Stimulated activated CD8-positive, alpha-beta memory T cell treated with anti-CD3 and anti-CD28 coated beads, Interleukin-15, amount 100 ng/mL, for 24 hours (primary cell): ENCODE data around the gene GULP1.
"Not testable (repeated sequence)": the region's sequence is repeated elsewhere in the genome, so short reads cannot be mapped to it uniquely, and the experiment has no call there.

Experiments used
- DNase-seq: peaks from one replicate; pipeline ENCODE4 v3.0.0-alpha.2; 2020; ENCODE audit warnings: low read depth

Gene GULP1, protein sequence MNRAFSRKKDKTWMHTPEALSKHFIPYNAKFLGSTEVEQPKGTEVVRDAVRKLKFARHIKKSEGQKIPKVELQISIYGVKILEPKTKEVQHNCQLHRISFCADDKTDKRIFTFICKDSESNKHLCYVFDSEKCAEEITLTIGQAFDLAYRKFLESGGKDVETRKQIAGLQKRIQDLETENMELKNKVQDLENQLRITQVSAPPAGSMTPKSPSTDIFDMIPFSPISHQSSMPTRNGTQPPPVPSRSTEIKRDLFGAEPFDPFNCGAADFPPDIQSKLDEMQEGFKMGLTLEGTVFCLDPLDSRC

DNA sequence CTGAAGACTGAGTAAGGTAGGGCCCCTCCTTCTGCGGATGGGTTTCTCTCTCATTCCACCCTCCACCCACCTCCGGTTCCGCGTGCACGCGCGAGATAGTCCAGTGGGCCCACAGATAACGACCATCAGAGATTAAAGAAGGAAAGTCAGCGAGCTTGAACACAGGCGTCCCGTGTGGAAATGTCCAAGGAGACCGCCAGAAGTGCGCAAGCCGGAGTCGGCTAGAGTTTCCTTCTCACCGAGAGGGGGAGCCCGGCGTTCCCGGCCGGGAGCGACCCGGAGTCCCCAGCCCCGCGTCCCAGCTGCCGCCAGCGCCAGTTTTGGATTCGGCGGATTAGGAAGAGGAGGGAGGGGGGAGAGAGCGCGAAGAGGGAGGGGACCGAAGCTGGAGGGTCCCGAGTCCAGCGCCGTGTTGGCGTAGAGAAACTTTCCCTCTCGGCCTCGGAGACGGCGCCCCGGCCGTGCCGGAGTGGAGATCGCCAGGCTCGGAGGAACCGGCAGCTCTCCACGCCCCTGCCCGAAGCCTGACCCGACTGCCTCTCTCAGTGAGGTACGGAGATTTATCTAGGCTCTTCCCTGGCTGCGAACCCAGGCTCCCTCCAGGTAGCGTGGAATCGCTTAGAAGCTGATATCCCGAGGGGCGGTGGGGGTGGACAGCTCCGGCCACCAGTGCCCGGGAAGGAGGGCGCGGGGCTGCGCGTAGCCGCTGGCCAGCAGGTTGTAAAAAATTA, at the start of gene GULP1:
TSS of gene GULP1 (plus strand) at position 258 of the 731 bp plus-strand sequence. CDS start 185,829 bp downstream, outside the sequence.
- no peak for DNase-seq

DNA sequence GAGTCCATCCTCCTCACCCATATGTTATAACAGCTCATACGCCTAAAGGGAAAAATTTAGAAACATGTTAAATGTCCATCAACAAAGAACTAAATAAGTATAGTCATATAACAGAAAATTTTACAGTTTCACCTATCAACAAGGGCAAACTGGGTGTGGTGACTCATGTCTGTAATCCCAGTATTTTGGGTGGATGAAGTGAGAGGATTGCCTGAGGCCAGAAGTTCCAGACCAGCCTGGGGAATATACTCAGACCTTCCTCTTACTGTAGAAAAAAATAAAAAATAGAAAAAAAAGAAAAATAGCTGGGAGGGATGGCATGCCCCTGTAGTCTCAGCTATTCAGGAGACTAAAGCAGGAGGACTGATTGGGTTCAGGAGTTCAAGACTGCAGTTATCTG, 48.3 kb upstream of the GULP1 start:
- DNase-seq = no peak

DNA sequence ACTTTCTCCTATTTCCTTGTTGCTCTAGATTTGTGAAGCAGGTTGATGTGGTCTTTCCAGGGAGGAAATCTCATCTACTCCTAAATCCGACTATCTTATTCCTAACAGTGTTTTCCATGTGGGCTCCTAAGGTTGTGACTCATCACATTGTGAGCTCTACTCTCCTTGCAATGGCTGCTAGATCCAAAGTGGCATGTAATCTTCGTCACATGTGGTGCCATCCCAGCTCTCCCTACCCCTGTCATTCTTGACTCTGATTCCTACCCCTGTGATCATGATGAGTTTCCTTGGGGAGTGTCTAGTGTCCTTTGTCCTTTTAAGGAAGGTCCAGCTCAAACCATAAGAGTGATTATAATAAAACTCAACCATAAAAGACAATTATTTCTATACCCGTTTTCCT, 47.3 kb upstream of the GULP1 start:
- no peak for DNase-seq

DNA sequence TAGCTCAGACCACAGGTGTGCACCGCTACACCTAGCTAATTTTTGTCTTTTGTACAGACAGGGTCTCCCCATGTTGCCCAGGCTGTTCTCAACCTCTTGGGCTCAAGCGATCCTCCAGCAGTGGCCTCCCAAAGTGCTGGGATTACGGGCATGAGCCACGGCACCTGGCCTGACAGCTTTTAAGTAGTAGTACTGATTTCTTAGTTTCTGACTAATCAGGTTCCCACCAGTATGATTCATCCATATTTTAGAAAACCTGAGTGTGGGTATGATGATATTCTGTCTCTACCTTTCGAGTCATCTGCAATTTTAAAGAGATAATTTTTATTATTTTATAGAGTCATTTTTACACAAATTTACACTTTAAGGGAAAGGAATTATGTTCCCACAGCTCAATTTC, 46.4 kb upstream of the GULP1 start:
- no peak for DNase-seq

DNA sequence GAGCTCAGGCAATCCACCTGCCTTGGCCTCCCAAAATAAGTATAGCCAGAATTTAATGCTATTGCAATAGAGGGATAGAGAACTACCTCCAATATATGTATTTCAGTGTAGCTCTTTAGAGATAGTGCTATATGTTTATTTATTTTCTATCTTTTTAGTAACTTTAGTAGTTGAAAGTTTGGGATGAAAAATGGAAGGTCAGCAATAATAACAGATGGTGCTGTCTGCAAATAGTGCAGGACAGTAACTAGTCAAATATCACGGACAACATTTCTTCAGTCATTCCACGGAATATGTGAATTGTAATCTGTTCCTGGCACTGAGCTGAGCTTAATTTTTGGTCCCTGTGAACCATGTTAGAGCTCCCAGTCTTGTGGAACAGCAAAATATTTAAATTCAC, 43.2 kb upstream of the GULP1 start:
- no peak for DNase-seq

DNA sequence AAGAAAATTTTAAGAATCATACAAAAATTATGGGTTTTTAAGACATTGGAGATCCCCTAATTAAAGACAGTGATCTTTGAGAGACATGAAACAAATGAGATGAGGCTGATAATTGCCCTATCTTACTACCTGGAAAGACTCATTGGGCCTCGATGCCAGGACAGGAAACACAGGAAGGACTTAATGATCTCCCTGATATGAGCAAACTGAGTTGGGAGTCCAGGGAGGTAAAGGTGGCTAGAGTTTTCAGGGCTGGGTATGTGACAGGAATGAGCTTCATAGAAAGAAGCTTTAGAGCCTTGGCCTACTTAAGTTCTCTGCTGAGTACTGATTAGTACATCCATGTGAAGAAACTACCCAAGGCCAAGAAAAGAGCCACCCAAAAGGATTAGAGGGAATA, 40.6 kb upstream of the GULP1 start:
- DNase-seq = no peak

DNA sequence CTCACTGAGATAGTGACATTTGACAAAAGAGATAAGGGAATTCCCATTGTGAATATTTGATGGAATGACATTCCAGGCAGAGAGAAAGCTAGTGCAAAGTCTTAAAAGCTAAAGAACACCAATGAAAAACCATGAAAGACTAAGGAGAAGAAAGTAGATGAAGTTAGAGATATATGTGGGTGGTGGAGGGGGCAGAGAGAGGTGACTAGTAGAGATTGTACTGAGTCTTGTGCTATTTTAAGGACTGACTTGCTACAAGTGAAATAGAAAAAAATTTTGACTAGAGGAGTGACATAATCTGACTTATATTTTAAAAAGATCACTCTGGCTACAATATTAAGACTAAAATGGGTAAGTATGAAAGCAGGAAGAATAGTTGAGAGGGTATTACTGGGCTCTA, 35.3 kb upstream of the GULP1 start:
- DNase-seq = no peak

DNA sequence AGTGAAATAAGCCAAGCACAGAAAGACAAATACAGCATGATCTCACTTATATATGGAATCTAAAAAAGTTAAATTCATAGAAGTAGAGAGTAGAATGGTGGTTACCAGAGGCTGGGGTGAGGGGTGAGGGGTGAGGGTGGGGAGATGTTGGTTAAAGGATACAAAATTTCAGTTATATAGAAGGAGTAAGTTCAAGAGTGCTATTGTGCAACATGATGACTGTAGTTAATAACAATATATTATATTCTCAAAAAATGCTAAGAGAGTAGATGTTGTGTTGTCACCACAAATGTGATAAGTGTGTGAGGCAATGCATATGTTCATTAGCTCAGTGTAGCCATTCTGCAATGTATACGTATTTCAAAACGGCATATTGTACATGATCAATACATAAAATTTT, 26.4 kb upstream of the GULP1 start:
- no peak for DNase-seq

DNA sequence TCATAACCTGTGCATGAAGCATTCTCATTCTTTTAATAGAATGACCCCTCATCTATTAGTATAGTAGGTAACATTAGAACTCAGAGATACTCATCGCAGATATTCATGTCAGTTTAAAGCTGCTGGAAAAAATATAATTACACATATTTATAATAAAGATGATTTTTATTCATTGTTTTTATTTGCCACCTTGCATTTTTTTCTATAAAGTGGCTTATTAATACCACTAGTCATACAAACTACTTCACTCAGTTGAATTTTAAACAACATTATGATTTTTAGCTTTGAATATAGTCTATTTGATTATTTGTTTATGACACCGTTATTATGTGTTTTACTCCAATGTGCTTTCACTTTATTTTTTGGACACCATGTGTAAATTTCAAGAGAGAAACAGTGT, 23.9 kb upstream of the GULP1 start:
- DNase-seq = no peak

DNA sequence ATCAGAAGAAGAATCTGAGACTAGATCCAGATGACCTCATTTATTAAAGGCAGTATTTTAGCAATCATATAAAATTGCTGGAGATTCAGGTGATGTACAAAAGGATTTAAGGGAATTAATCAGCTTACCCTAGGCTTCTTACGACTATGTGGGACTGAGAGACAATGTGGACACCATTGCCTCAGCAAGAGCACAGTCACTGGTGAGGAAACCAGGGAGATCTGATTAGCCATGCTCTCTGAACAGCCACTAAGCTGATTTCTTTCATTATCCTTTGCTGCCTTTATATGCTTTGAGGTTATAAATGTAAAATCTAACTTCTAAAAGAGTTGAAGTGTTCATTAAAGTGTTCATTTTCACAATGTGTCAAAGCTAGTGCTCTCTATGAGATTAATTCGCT, 22.7 kb upstream of the GULP1 start:
- no peak for DNase-seq

DNA sequence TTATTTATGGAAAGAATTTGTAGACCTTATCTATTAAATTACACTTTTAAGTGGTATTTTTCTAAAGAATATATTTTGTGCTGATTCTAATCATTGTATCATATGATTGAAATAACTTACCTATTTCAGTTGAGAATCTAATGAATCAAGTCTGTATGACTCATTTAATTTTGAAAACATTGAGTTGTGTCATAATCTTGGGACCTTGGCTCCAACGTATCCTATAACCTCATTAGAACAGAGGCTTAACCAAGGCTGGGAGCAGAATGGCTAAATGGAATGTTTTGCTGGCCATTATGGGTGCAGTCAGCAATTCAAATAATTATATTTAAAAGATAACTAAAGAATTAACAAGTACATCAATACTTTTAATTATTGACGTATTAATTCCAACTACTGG, 19.6 kb upstream of the GULP1 start:
- DNase-seq = no peak

DNA sequence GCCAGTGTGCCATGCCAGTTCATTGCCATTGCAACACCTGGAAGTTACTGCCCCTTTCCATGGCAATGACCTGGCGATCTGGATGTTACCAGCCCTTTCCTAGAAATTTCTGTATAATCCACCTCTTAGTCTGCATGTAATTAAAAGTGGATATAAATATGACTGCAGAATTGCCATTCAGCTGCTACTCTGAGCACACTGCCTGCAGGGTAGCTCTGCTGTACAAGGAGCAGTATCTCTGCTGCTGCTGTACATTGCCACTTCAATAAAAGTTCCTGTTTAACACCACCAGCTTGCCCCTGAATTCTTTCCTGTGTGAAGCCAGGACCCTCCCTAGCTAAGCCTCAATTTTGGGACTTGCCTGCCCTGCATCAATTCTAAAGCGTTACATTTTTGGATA, 17.4 kb upstream of the GULP1 start:
- DNase-seq = no peak

DNA sequence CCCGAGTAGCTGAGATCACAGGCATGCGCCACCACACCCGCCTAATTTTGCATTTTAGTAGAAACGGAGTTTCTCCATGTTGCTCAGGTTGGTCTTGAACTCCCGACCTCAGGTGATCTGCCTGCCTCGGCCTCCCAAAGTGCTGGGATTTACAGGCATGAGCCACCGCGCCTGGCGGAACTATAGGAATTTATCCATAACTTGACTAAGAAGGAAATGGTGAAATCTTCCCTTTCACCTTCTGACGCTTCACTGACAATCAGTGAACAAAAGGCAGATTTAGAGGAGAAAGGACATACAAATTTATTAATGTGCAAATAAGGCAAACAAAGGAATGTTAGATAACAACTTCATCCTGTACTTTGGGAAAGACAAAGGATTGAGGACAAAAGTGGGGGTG, 15.4 kb upstream of the GULP1 start:
- no peak for DNase-seq

DNA sequence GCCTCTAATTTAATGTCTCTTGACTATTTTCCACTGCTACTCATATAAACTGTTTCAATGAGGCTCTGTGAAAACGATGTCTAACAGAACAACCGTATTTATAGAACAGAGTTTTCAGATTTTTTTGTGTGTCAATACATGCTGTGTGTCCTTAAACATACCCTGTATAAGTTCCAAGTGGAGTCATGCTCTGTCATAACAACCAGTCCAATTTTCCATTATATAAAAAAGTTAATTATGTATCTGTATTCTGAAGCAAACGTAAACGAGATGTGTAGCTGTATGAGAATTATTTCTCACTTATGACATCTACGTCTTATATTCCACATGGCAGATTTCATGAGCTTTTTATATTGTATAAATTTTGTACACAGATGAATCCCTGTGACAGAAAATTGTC, 13.9 kb upstream of the GULP1 start:
- no peak for DNase-seq

DNA sequence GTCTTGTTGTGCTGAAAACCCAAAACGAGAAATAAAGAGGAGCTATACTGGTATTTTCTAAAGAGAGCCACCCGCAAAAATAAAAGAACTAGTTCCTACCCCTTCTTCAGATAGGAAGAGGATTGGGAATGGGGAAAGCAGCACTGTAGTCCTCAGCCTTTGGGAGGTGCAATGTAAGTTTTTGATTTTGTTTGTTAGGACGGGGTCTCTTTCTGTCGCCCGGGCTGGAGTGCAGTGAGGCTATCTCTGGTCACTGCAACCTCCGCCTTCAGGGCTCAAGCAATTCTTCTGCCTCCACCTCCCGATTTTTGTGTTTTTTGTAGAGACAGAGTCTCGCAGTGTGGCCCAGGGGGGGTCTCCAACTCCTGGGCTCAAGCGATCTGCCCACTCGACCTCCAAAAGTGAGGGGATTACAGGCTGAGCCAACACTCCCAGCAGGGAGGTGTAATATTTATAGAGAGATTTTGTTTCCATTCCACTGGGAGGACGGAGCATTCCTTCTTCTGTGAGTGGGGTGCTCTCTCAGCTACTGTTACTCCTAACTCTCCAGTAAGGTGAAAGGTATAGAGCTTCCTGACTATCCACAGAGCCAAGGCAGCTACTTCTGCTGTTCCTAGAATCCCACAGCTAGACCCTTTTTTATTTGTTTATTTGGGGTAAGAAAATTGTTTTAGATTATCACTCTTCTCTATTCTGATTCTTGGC, 13.1 kb upstream of the GULP1 start:
- no peak for DNase-seq

DNA sequence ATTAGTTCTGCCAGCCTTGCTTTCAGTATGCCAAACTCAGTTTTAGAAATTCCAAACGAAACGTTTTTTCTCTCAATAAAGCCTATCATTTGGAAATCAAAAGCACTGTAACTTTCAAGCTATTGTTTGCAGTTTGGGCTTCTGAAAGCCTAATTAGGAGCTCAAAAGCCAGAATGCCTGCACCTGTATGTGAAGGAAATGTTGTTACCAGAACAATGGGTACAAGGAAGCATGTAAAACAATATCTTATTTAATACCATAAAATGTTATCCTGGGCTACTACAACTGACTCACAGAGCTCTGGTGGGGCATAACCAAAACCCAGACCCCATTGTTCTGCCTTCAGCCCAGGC, 12.6 kb upstream of the GULP1 start:
- no peak for DNase-seq

DNA sequence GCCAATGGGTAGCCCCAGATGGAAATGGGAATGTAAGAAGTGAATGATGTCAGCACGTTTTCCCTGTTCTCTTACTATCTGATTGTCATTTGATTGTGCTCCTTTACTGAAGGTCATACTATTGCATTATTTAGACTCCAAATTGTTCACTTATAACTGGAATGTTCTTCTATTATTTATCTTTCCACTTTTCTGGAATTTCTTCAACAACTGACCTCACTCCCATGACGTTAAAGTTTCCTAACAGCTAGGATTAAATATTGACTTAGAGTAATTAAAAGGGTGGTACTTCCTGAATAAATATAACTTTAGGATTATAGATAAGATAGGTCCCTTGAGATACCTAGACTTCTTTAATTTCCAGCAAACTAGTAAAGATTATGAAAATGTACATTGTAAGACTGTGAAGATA, 10.9 kb upstream of the GULP1 start:
- DNase-seq = no peak

DNA sequence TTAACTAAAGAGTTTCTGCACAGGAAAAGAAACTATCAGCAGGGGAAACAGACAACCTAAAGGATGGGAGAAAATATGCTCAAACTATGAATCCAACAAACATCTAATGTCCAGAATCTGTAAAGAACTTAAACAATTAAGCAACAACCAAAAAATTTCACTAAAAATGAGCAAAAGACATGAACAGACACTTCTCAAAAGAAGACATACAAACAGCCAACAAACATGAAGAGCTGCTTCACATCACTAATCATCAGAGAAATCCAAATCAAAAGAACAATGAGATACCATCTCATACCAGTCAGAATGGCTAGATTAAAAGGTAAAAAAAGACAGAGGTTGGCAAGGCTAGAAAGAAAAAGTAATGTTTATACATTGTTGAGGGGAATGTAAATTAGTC, 8.8 kb upstream of the GULP1 start:
- DNase-seq = no peak

DNA sequence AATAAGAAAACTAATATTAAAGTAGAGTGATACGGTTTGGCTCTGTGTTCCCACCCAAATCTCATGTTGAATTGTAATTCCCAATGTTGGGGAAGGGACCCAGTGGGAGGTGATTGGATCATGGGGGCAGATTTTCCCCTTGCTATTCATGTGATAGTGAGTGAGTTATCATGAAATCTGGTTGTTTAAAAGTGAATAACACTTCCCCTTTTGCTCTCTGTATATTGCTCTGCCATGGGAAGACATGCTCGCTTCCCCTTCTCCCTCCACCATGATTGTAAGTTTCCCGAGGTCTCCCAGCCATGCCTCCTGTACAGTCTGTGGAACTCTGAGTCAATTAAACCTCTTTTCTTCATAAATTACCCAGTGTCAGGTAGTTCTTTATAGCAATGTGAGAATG, 7.4 kb upstream of the GULP1 start:
- DNase-seq = not testable (repeated sequence)

DNA sequence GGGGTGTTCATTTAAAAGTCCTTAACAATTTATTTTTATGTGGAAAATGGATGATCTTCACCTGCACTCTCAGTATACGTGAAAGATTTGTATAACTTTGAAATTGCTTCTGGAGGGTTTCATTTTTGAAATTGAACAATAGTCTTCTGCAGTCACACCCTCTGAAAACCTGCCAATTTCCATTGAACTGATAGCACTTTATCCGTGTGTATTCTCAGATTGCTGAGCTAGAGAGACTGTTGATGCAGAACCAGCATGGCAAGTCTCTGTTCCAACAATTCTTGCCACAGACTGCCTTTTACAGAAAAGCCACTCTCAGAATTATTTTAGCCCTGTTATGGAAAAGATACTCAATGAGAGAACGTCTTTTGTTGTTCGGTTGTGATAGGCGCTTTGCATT, 6.6 kb upstream of the GULP1 start:
- DNase-seq = no peak

DNA sequence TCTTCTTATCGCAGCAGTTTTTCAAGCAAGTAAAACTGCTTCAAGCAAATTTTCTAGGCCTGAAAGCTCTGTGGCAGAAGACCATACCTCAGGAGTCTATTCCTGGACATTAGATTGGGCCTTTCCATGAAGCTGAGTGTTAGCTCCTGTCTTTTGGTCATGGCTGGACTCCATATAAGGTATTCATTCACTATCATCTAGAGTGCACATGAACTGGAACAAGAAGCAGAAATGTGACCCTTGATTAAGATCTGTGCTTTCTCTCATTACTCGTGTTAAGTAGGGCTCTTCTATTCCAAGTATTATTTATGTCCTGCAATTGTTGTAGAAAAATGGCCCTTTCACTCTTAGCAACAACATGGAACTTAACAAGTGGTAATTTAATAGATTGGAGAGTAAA, 5.9 kb upstream of the GULP1 start:
- no peak for DNase-seq

DNA sequence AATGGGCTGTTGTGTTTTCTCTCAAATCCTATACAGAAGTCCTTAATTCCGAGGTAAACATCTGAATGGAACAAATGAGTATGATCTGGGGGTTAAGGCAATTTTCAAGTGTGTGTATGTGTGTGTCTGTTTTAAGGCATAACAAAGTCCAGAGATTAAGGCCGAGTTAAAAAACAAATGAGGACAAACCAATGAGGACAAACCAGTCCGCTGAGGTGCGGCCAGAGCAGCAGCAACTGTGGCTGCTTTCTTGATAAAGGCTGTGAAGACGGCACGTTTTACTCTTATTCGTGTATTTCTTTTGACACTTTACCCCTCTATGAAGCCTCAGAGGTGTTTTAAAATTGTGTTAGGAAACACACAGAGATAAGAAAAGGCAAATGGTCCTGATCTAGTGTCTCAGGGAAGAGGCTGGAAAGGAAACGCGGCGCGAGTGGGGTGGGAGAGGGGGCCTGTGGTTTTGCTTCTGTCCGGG, 495 bp upstream of the GULP1 start:
- DNase-seq = no peak
